T-helper 2 cell treated with Interferon-gamma antibody and Interleukin-4, amounts not matched to agents 100 ng/mL and 5 ng/mL, for 36 hours (primary cell): ENCODE results near the gene NRG4. TPM values are rescaled to one million over a fixed set of nuclear protein-coding genes. Genes with fewer than 3 reads are reported as not detected.
"Not testable (repeated sequence)": the region's sequence is repeated elsewhere in the genome, so short reads cannot be mapped to it uniquely, and the experiment has no call there.

Experiments used
- intact Hi-C: fragments of 100-400 bp; cut with micrococcal nuclease; formaldehyde crosslinking; loops from one replicate; pipeline ENCODE4 v1.15.1; 2023
- total RNA-seq: library from RNA; stranded (reverse); gene quantifications from 2 replicates; pipeline ENCODE4 v1.2.3, GENCODE V29; 2022

The NRG4 gene
- not detected in 2 replicates for total RNA-seq

- intact Hi-C loops, result no loop called here
Measured at GRCh38 chr15:76011627-76012551, at the start of gene NRG4. Gene NRG4, minus strand, starts transcription at chr15:76012424. Its CDS starts 1,194 bp downstream, at chr15:76011230.

- intact Hi-C loops, result no loop called here
Measured at GRCh38 chr15:76061700-76062099, 49.5 kb upstream of the NRG4 start.

GRCh38 chr15:76060118-76060989, 48.1 kb upstream of the NRG4 start:
- intact Hi-C loops, result no loop called here

GRCh38 chr15:76059320-76060117, 47.3 kb upstream of the NRG4 start, which contains the start of gene TMEM266:
Gene TMEM266, plus strand, starts transcription at chr15:76059985. Its CDS starts 74,279 bp downstream, at chr15:76134264.
- intact Hi-C loops, result no loop called here

- intact Hi-C loops, result no loop called here
Measured at GRCh38 chr15:76058714-76059319, 46.6 kb upstream of the NRG4 start.

GRCh38 chr15:76057332-76058000, 45.2 kb upstream of the NRG4 start:
- intact Hi-C loops, result loop anchor here (1.0 kb wide), 1 partner anchor 82 kb away; no protein-coding TSS in a partner anchor

GRCh38 chr15:76056931-76057330, 44.7 kb upstream of the NRG4 start:
- intact Hi-C loops, result loop anchor here (1.0 kb wide), 1 partner anchor 82 kb away; no protein-coding TSS in a partner anchor

- intact Hi-C loops, result not testable (repeated sequence)
Measured at GRCh38 chr15:76054201-76054600, 42.0 kb upstream of the NRG4 start.

- intact Hi-C loops, result no loop called here
Measured at GRCh38 chr15:76038512-76038911, 26.3 kb upstream of the NRG4 start.

GRCh38 chr15:76035593-76035992, 23.4 kb upstream of the NRG4 start:
- intact Hi-C loops, result no loop called here

- intact Hi-C loops, result no loop called here
Measured at GRCh38 chr15:76034111-76034510, 21.9 kb upstream of the NRG4 start.

GRCh38 chr15:76033438-76033837, 21.2 kb upstream of the NRG4 start:
- intact Hi-C loops, result no loop called here

GRCh38 chr15:76032046-76032445, 19.8 kb upstream of the NRG4 start:
- intact Hi-C loops, result no loop called here

GRCh38 chr15:76024021-76024768, 12.0 kb upstream of the NRG4 start:
- intact Hi-C loops, result no loop called here

GRCh38 chr15:76013470-76013869, 1.2 kb upstream of the NRG4 start:
- intact Hi-C loops, result not testable (repeated sequence)

- intact Hi-C loops, result no loop called here
Measured at GRCh38 chr15:76010613-76011012, 1.6 kb downstream of the NRG4 start.

GRCh38 chr15:76006136-76006778, 6.0 kb downstream of the NRG4 start:
- intact Hi-C loops, result no loop called here

- intact Hi-C loops, result no loop called here
Measured at GRCh38 chr15:76003364-76003763, 8.9 kb downstream of the NRG4 start.

- intact Hi-C loops, result no loop called here
Measured at GRCh38 chr15:75995611-75996010, 16.6 kb downstream of the NRG4 start.
